GM12801 (cell line): ENCODE data around the gene ARHGAP24.

Experiments
- CTCF ChIP-seq: IDR thresholded peaks from one replicate; pipeline ENCODE4 v1.5.1; 2011; ENCODE audit warnings: control low read depth; ENCODE audit not compliant: insufficient read length; ENCODE audit errors: extremely low read depth

The ARHGAP24 gene

DNA sequence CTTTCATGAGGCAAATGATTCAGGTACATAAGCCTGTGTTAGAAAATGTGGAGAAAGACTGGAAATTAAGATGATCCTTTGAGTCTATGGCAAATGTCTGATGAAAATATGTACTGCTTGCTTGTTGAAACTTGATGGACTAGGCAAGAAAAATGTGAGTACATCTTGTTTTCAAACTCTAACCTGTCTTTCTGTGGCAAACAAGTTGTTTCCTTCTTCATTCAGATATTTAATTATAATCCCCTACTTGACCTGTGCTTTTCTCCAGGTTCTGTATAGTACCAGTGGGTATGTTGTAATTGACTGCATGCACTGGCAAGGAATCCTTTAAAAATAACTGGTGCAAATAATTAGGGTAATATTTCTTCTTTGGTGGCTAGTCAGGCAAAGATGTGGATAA is 136.7 kb downstream of the ARHGAP24 start:
- no peak for TF ChIP-seq CTCF

GRCh38 chr4:85613901-85614300 is 139.0 kb downstream of the ARHGAP24 start:
- no peak for TF ChIP-seq CTCF

- no peak for TF ChIP-seq CTCF
Observed at GRCh38 chr4:85615952-85616351, 141.0 kb downstream of the ARHGAP24 start.

DNA sequence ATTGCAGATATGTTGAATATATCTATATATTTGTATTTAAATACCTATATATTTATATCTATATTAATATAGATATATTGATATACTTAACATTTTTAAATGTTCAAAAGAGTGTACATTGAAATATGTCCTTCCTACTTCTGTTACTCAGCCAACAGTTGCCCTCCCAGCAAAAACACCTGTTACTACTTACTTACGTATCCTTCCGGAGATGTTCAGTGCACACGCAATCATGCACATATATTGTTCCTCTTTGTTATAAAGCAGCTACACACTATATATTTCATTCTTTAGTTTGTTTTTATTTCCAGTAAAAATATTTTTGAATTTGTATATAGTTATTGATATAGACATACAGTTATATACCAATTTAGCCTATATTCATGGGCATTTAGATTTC is 142.3 kb downstream of the ARHGAP24 start:
- TF ChIP-seq CTCF: no peak

DNA sequence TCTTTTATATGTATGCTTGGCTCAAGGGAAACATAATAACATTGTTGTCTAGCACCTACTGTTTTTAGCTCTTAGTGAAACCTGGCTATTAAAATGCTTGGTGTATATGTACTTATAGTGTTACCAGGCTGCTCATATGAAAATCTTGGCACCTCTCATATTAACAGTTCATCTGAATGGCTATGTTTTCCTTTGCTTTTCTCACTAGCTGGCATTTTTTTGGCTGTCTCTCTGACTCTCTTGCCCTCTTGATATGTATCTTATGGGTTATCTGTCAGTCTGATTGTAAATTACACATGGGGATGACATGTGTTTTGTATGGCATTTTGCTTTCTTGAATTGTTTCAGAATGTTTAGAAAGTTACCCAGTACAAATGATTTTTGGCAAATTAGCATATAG is 158.0 kb downstream of the ARHGAP24 start:
- no peak for TF ChIP-seq CTCF

DNA sequence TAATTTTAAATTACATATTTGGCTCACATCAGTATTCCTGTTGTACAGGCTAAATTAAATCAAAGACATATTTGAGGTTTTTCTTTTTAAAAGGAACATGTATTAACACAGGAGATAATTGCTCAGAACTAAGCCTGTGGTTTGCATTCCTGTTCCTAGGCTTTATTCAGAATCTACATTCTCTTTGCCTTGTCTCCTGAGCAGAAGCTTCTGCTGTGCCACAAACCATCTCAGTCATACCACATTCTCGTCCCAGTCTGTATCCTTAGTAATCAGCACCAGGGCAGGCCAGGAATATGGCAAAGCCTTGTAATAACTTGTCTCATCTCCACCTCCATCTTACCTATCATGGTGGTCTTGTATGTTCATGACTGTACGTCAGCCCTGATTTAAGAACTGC is 162.8 kb downstream of the ARHGAP24 start:
- TF ChIP-seq CTCF: no peak

- TF ChIP-seq CTCF: no peak
Observed at GRCh38 chr4:85639946-85640345, 165.0 kb downstream of the ARHGAP24 start.
